LNCAP (cell line): ENCODE results near the gene TRIM3.

Experiments used
- CTCF ChIP-seq: fragments of 450-650 bp; IDR thresholded peaks from 2 replicates; pipeline ENCODE4 v1.5.1; 2017; ENCODE audit warnings: mild to moderate bottlenecking

TRIM3 gene

GRCh38 chr11:6415797-6416196, 57.9 kb downstream of the TRIM3 start:
- no peak for TF ChIP-seq CTCF

GRCh38 chr11:6414874-6415328, 58.8 kb downstream of the TRIM3 start:
- no peak for TF ChIP-seq CTCF

GRCh38 chr11:6413791-6414201, 59.9 kb downstream of the TRIM3 start:
- TF ChIP-seq CTCF = no peak

GRCh38 chr11:6411594-6412031, 62.1 kb downstream of the TRIM3 start:
- TF ChIP-seq CTCF = no peak

- TF ChIP-seq CTCF = no peak
Measured at GRCh38 chr11:6410695-6411430, 62.9 kb downstream of the TRIM3 start.

- TF ChIP-seq CTCF = no peak
Measured at GRCh38 chr11:6406370-6406769, 67.4 kb downstream of the TRIM3 start.

GRCh38 chr11:6405846-6406245, 67.9 kb downstream of the TRIM3 start:
- no peak for TF ChIP-seq CTCF
